GM18498 (cell line): ENCODE measurements around the gene LAMB4.

ENCODE experiments used
- ATAC-seq: cut with Tn5 transposase; IDR thresholded peaks from one replicate; pipeline ENCODE4 v1.9.1; 2021; ENCODE audit warnings: mild to moderate bottlenecking, moderate library complexity; ENCODE audit not compliant: unreplicated experiment

The LAMB4 gene

DNA sequence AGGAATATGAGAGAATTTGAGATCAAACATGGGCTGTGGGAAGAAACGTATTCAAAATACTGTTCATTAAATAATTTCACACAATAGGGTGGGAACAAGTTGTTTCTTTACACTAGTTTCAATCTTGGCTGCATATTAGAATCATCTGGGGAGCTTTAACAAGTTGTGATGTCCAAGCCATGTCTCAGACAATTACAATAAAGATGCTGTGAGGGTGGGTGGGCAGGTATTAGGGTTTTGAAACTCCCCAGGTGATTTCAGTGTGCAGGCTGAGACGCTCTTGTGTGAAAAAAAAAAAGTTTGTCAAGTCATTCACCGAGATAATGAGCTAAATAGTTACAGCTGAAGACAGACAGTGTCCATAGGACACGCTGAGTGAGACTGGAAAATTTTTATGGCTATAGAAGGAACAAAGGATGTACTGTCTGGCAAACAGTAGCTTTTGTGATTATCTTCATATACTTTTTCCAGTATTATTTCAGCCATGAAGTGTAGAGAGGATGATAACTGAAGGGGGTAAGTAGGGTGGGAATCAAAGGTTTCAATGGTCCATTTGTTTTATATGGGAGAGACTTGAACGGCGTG lies 12.6 kb upstream of the LAMB4 start:
- no peak for ATAC-seq

DNA sequence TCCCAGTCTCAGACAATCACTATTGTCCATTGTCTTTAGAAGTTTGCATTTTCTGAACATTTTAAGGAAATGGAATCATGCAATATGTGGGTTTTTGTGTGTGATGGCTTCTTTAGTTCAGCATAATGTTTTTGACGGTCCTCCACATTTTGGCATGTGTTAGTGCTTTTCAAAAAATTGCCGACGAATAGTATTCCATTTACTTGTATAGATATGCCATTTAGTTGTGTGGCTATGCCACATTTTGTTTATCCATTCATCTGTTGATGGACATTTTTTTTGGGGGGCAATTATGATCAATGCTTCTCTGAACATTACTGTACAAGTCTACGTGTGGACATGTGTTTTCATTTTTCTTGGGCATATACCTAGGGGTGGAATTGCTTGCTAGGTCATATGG lies 12.0 kb upstream of the LAMB4 start:
- no peak for ATAC-seq

DNA sequence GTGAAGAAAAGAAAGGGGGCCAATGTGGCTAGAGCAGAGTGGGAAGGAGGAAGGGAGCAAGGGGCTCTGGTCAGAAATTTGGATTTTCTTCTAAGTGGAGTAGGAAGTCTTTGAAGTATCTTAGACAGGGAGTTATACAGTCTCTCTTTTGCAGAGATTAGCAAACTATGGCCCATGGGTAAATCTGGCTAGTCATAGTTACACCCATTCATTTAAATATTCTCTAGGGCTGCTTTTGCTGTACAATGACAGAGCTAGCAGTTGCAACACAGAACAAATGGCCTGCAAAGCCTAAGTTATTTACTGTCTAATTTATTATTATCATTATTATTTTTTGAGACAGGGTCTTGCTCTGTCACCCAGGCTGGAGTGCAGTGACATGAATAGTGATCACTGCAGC lies 10.5 kb upstream of the LAMB4 start:
- ATAC-seq, result no peak

DNA sequence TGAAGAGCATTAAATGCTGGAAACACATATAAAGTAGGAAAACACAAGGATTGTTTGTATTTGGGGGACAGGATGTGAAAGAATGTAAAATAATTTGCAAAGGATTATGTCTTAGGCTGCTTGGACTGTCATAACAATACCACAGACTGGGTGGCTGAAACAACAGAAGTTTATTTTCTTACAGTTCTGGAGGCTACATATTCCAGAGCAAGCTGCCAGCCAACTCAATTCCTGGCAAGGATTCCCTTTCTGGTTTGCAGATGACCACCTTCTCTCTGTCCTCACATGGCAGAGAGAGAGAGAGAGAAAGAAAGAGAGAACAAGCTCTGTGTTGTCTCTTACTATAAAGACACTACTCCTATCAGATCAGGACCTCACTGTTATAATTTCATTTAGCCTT lies 8.8 kb upstream of the LAMB4 start:
- ATAC-seq, result no peak

- ATAC-seq, result no peak
Observed at GRCh38 chr7:108137993-108138392, 7.8 kb upstream of the LAMB4 start.

DNA sequence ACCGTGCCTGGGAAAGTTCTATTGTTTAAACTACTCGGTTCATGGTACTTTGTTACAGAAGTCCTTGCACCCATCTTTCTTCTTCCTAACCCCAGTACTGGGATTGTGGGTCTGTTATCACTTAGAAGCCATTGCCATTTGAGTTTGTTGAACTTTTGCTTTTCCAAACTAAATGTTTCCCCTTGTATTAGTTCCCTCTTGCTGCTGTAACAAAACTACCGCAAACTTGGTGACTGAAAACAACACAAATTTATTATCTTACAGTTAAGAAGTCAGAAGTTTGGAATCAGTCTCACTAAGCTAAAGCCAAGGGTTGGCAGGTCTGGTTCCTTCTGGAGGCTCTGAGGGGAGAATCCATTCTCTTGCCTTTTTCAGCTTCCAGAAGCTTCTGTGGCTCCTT lies 6.9 kb upstream of the LAMB4 start:
- ATAC-seq, result no peak

DNA sequence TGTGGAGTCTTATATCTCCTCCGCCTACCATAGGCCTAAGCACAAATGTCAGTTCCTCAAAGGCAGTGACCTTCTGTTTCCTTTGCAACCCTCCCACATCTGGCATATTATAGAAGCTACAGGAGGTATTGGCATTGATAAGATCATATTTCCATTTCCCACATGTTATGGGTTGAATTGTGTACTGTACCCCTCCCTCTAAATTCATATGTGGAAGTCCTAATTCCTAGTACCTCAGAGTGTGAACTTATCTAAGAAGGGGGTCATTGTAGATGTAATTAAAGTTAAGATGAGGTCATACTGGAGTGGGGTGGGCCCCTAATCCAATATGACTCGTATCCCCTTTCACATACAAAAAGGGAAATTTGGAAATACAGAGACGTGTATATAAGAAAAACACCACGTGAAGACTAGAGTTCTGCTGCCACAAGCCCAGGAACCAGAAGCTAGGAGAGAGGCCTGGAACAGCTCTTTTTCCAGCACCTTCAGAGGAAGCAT lies 6.1 kb upstream of the LAMB4 start:
- ATAC-seq, result peak; percentile 18

DNA sequence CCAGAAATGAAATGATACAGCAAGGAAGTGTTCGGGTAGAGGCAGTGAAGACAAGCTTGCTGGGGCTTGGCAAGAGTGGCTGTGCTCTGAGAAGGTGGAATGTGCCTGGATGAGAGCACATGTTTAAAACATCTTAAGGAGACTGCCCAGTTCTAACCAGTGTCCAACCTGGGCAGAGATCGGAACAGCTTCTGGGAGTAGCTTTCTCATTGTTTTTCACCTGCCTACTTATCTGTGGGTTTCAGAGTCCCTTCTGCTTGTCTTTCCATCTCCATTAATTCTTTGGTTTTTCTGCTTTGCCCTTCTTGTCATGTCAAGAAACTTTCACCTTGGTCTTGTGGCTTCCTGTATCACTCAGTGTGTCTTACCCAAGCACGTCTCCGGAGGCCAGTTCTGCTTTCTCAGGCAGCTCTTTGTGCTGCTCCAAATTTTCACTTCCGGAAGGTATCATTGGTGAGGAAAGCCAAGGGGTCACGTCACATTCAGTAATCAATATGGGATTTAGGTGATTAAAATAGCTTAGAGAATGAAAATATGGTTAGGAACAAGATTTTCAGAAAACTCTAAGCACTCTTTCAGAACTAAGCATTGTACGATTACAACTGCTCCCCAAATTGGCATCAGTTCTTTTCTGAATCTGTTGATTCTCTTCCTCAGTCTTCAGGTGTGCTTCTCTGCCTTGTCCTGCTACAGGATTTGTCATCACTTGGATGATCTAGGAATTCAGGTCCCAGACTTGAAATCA lies 5.5 kb upstream of the LAMB4 start:
- ATAC-seq, result peak; percentile 97

DNA sequence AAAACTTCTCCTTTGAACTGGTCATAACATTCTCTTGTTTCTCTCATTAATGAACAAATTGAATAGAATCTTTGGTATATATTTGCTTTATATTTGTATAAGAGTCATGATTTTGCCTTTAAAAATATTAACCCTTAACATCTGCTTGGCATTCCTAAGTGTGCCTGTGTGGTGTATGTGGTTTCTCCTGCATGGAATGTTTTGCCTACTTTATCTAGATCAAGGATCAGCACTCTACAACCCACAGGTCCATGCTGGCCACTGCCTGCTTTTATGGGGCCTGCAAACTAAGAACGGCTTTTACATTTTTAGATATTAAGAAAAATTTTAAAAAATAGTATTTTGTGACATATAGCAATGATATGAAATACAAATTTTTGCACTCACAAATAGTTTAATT lies 4.3 kb upstream of the LAMB4 start:
- no peak for ATAC-seq

GRCh38 chr7:108132551-108133265 lies 2.5 kb upstream of the LAMB4 start:
- no peak for ATAC-seq

- no peak for ATAC-seq
Observed at GRCh38 chr7:108129018-108129965, 869 bp downstream of the LAMB4 start.

DNA sequence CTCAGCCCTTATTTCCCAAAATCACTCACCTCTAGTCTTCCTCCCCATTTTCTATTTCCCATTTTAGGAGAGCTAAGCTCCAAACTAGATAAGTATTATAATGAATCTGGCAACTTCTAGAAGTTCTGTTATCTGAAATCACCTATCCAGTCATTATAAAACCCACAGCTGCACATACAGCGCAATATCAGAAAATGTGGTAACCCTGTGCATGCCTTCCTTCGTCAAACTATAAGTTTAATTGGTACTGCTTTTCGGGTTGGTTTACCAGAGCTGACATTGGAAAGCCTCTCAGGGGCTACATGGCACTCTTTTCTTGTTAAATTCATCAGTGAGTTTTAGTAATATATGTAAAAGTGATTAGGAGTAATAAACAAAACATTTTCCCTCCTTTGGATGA lies 1.6 kb downstream of the LAMB4 start:
- no peak for ATAC-seq

DNA sequence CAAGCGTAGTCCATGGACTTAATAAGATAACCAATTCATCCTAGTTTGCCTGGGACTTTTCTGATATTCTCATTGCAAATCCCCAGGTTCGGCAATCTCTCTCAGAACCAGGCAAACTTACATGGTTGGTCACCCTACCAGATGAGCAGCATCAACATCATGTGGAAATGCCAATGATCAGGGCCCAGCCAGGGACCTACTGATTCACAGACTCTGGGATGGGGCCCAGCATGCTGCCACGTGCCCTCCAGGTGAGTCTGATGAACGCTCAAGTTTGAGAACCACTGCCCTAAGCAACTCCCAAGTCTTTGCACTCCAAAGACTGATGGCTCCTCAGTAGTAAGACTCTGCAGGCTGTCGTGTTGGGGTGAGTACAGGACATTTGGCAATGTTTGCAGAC lies 2.7 kb downstream of the LAMB4 start:
- no peak for ATAC-seq

DNA sequence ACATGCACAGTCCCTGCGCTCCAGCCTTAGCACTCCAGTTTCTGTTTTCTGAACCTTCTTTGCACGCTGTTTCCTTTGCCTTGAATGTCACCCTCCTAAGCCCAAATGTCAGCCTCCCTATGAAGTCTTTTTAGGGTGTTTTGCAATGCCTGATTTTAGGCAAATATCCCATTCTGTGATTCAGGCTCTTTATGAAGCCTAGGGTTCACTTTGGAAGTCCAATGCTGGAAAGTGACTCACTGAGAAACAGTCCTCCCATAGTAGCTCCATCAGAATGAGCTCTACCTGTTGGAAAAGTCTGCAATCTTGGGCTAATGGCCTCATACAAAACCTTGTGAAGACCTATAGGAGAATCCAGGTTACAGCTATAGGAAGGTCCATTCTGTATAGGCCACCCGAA lies 5.3 kb downstream of the LAMB4 start:
- no peak for ATAC-seq

GRCh38 chr7:108122181-108122580 lies 8.0 kb downstream of the LAMB4 start:
- ATAC-seq, result no peak

- no peak for ATAC-seq
Observed at GRCh38 chr7:108120933-108121332, 9.2 kb downstream of the LAMB4 start.

DNA sequence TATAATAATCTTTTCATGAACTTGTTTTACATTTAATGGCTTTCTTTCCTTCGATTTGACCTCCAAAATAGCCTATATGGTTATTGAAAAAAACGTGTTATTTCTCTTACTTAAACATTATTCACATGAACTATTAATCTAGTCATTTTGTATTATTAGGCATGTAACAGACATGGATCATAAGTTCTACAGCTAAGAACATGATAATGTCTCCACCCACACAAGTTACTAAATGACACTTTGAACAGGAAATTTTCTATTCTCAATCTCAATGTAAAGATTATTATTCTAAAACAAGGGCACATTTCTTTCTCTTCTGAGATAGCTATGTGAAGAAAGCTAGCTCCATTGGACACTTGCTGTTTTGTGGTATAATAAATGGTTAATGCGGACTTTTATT lies 10.0 kb downstream of the LAMB4 start:
- ATAC-seq, result no peak

DNA sequence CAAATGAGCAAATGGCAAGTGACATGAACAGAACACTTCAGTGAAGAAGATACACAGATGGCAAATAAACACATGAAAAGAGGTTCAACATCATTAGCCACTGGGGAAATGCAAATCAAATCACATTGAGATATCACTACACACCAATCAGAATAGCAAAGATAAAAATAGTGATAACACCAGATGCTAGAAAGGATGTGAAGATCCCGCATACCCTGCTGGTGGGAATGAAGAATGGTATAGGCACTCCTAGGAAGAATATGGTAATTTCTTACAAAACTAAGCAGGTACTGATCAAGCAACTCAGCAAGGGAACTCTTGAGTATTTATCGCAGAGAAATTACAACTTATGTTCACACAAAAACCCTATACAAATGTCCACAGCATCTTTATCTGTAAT lies 11.2 kb downstream of the LAMB4 start:
- ATAC-seq, result no peak

DNA sequence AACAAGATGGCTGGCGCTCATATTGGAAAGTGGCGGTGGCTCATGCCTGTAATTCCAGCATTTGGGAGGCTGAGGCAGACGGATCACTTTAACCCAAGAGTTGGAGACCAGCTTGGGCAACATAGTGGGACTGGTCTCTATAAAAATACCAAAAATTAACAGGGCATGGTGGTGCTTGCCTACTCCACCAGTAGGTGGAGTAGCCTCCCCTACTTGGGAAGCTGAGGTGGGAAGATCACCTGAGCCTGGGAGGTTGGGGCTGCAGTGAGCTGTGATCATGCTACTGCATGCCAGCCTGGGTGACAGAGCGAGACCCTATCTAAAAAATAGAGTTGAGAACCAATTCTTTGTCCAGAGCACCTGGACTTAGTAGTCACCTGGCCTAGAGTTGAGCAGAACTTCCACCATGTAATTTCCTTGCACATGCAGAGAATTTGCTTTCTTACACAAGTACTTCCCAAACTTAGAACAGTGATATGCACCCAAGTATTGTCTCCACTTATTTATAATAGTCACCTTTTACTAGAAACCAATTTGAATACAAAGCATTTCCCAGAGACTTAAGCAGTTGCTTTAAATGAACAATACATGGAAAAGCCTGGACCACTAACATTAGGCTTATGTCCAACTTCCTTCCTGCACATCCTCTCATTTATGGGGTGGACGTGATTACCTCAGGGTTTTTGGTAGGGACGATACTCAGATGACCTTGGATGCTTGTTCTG lies 15.9 kb downstream of the LAMB4 start:
- ATAC-seq, result peak; percentile 78

DNA sequence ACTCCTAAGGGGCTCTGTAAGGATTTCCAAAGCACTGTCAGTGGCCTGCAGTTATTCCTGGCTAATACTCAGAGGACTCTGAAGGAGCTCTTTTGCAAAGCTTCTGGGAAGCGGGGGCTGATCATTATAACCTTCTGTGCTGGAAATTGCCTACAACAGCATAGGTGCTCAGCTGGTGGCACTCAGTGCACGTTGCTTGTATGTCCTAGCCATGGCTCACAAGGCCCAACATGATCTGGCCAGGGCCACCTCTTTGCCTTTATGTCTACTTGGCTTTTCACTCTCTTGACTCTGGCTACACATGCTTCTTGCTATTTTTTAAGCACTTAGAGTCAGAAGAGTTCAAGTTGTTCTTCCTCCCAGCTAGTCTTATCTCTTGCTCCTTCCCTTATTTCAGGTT lies 17.5 kb downstream of the LAMB4 start:
- no peak for ATAC-seq
